Stimulated activated CD8-positive, alpha-beta memory T cell treated with anti-CD3 and anti-CD28 coated beads, Interleukin-4, amount 100 ng/mL, for 1 hour (primary cell): ENCODE measurements around the gene MRPL14.
"Not testable (repeated sequence)": the region's sequence is repeated elsewhere in the genome, so short reads cannot be mapped to it uniquely, and the experiment has no call there.

Experiments
- DNase-seq, 2 donors: peaks; one replicate each; pipeline ENCODE4 v3.0.0-alpha.2; 2020; ENCODE audit warnings: low read depth in 2 of 2, low spot score in 1 of 2

The MRPL14 gene

GRCh38 chr6:44150317-44150917 is 23.2 kb upstream of the MRPL14 start:
- DNase-seq, result no peak

DNA sequence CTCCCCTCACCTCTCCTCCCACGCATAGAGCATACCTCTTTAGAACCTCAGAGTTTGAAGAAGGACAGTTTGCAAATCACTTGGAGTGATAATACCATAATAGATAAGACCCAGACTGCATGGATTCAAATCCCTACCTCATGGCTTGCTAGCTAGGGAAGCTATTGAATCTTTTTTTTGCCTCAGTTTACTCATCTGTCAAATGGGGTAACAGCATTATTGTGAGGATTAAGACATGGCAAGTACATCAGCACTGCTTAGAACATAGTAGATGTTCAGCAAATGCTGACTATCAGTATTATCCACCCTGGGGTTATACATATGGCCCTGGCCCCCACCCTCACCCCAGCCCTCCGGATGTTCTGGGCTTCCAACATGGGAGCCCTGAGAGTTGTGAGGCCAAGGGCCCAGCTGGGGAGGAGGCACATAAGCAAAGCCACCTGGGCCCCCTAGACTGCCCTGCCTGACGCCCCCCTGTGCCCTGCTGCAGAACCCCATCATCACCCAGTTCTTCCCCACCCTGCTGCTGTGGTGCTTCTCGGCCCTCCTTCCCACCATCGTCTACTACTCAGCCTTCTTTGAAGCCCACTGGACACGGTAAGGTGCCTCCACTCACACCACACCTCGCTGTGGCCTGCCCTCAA is 22.2 kb upstream of the MRPL14 start:
- no peak for DNase-seq

DNA sequence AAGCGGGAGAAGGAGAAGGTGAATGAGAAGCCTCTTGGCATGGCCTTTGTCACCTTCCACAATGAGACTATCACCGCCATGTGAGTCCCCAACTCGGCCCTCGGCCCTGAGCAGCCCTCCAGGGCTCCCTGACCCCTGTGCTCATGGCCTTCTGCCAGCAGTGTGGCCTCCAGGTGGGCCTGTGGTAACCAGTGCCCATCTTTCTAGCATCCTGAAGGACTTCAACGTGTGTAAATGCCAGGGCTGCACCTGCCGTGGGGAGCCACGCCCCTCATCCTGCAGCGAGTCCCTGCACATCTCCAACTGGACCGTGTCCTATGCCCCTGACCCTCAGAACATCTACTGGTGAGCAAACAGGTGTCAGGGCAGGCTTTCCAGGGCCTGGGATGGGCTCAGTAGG is 21.1 kb upstream of the MRPL14 start:
- no peak for DNase-seq

GRCh38 chr6:44147256-44147655 is 20.0 kb upstream of the MRPL14 start:
- DNase-seq, result no peak

DNA sequence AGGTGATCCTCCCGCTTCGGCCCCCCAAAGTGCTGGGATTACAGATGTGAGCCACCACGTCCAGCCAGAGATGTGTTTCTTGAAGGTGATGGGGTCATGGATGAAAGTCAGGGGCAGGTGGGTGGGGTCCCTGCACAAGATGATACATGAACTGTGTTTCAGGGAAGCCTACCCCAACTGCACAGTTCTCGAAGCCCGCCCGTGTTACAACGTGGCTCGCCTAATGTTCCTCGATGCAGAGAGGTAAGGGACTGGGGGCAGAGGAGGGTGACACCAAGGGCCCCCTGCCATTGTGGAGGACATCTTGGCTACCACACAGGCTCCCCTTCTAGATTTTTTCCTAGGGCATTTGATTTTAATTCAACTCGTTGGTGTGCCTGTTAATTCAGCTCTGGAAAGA is 19.4 kb upstream of the MRPL14 start:
- no peak for DNase-seq

GRCh38 chr6:44145839-44146238 is 18.6 kb upstream of the MRPL14 start:
- no peak for DNase-seq

- not testable (repeated sequence) for DNase-seq
Measured at GRCh38 chr6:44144536-44144935, 17.3 kb upstream of the MRPL14 start.

DNA sequence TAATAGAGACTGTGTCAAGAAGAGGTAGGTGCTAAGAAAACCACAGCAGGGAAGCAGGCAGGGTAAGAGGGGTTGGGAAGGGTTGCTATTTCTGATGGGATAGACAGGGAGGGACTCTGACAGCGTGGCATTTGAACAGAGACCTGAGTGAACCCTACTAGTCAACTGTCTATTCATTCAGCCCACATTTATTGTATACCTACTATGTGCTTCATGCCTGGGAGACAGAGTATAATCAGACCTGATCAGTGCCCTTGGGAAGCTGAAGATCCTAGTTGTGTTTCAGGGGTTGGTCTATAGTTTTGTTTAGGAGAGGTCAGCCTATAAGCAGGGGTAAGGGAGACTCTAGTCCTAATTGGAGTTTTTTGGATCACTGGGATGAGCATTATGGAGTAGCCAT is 16.5 kb upstream of the MRPL14 start:
- DNase-seq, result no peak

DNA sequence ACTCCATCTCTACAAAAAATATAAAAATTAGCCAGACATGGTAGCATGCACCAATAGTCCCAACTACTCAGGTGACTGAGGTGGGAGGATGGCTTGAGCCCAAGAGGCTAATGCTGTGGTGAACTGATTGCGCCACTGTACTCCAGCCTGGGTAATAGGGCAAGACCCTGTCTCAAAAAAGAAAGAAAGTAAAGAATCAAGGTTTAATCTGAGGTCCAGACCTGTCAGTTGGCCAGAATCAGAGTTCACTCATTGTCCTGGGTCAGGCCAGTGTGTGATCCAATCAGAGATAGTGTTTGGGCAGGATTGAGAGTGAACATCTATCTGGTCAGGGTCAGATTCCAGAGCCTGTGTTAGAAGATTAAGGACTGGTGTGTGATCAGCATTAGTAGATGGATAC is 15.6 kb upstream of the MRPL14 start:
- DNase-seq, result no peak

DNA sequence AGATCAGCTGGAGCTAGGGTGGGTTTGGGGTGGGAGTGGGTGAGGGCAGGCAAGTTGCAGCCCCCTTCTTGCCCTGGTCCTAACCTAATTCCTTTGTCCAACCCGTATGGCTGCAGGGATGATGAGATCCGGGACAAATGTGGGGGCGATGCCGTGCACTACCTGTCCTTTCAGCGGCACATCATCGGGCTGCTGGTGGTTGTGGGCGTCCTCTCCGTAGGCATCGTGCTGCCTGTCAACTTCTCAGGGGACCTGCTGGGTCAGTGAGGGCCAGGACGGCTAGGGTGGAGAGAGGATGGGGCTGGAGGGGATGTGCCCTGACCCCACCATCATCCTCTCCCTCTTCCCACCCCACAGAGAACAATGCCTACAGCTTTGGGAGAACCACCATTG is 12.1 kb upstream of the MRPL14 start:
- DNase-seq, result no peak

DNA sequence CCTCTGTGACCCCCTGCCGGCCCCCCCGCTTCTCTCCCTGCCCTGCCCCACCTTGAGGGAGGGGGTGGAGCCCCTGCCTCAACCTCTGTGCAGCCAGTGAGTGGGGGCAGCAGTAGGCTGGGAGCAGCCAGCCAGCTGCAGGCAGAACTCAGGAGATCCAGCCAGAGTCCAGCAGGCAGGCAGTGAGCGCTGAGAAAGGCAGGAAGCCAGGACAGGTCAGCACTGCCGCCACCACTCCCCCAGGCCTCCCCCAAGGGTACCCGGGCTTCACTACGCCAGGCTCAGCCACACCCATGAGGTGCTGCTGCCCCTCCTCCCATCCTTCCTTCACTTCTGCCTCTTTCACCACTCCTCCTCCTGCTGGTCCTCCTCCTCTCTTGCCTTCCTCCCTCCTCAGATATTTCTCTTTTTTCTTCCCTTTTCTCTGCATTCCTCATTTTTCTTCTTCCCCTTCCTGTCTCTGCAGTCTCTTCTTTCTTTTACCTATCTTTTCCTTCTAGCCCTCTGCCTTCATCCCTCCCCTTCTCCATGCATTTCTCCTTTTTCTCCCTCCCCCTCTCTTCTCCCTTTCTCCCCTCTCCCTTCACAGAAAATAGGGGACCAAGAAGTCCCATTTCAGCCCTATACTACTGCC is 11.6 kb upstream of the MRPL14 start:
- DNase-seq, result no peak

DNA sequence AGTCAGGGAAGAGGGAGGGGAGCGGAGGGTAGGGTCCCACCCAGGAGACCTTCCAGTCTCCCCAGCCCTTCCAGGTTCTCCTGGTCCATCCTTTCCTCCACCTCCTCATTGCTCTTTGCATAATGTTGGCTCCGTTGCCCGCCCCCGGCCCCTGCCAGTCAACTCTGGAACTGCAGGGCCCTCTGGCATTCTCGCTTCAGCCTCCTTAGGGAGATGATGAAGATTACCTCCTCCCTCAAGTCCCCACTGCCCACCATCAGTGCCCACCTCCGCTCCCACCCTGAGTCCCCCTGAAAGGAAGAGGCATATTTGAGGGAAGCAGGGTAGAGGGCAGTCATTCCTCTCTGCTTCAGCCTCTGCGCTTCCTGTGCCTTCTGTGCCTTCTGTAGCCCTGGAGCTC is 8.6 kb upstream of the MRPL14 start:
- DNase-seq, result no peak

DNA sequence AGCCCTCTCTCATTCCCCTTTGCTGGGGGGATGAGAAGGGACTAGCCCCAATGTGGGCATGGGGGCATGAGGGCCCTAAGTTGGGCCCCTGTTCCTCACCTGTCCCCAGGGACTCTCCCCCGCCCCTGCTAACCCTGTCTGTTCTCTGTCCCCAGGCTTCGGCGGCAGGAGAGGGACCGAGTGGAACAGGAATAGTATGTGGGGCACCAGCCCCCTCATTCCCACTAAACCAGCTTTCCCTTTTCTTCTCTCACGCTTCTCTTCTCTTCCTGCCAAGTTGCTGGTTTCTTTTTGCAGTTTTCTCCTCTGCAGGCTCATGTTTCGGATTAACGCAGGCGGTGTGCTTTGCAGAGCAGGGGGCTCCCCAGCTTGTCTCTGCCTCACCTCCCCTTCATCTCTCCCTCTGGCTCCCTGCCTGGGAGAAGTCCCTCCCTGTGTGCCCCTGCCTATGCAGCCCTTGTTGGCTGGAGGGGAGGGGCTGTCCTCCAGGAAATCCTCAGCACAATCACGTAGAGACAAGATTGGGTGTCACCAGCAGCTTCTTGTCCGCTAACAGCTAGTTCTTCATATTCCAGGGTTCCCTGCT is 8.0 kb upstream of the MRPL14 start:
- no peak for DNase-seq

DNA sequence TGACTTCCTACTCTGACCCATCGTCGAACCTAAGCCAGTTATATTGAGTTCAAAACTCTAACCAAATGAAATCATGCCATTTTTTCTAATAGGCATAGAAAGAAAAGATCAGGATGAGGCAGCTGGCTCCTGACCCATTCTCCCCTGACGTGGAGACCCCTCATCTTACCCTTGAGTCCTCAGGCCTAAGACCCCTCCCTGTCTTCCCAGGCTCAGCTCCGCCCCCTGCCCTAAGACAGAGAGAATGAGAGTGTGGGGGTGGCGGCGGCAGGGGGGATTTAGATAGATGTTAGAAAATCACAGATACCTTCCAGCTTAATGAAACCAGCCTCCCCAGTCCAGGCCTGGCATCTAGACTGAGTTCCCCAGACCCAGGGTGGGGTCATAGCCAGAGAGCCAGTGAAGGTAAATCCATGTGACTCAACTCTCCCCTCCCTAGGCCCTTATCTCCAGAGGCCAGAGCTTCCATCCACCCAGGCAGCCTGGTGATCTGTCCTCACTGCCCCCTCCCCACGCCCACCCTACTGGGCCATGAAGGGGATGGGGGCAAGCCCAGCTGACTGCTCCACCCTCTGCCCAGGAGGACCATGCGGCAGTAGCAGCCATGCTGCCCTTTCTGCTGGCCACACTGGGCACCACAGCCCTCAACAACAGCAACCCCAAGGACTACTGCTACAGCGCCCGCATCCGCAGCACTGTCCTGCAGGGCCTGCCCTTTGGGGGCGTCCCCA is 6.9 kb upstream of the MRPL14 start:
- no peak for DNase-seq

DNA sequence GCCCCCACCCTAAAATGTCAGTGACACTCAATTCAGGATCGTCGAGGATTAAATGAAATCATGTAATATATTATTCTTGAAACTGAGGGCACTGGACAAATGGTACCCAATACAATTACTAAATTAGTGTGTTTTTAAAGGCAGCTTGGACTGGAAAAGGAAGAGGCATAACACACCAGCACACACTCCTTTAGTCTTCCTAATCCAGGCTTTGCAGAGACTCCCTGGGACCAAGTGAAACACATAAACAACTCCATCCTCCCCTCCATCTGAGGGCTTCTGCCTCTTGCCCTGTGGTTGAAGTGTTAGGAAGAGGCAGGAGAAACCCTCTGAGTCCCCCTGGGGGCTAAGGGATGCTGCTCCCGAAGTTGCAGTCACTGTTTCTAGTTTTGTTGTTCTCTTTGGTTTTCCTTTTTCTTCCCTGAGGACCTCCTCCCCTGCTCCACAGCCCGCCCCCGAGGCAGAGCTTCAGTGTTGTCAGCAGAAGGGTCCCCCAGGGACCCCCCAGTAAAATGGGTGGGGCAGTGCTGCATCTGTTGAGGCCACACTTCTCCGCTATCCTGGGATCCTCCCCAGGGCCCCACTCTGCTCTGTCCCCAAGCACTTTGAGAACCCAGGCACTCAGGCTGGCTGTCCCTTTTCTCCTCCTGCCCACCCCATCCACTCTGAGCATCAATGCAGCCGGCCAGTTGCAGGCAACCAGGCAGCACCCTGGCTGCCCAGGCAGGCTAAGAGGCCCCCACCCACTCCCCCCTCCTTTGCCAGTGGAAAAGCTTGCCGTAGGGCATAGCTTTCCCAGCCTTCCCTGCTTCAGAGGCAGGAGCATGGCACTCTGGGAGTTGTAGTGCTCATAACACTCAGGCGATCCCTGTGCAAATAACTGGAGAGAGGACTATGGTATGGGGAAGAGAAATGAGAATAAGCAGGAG is 6.0 kb upstream of the MRPL14 start:
- no peak for DNase-seq

GRCh38 chr6:44132476-44132875 is 5.2 kb upstream of the MRPL14 start:
- no peak for DNase-seq

DNA sequence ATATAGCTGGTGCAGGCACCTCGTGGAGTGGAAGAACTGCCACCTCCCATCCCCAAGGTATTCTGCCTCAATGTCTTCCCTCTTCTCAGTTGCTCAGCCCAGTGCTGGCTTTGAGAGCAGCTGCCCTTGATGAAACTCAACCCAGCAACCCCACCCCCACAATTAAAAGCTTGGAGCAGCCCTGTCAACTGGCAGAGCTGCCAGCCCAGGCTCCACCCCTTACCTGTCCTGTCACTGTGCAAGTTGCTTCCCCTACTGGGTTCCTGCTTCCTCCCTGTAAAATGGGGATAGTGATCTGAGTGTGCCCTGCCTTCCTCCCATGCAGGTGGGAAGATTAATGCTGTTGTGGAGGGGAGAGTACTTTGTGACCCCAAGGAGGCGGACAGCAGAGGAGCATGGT is 4.6 kb upstream of the MRPL14 start:
- no peak for DNase-seq

DNA sequence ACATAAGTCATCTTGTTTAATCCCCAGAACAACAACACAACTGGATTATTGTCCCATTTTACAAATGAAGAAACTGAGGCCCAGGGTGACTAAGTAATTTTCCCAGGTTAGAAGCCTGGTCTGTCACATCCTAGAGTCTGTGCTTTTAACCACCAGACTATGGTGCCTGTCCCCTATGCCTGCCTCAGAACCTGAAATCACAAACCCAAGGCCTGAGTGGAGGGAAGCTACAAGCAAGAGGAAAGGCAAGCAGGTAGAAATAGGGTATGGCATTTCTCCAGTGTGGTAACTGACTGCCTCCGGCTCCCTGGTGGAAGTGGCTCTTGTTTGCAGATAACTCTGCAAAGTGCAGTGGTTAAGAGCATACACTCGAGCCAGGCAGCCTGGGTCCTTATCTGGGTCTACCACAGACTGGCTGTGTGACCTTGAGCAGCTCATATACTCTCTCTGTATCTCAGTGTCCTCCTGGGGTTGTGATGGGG is 2.6 kb upstream of the MRPL14 start:
- no peak for DNase-seq

DNA sequence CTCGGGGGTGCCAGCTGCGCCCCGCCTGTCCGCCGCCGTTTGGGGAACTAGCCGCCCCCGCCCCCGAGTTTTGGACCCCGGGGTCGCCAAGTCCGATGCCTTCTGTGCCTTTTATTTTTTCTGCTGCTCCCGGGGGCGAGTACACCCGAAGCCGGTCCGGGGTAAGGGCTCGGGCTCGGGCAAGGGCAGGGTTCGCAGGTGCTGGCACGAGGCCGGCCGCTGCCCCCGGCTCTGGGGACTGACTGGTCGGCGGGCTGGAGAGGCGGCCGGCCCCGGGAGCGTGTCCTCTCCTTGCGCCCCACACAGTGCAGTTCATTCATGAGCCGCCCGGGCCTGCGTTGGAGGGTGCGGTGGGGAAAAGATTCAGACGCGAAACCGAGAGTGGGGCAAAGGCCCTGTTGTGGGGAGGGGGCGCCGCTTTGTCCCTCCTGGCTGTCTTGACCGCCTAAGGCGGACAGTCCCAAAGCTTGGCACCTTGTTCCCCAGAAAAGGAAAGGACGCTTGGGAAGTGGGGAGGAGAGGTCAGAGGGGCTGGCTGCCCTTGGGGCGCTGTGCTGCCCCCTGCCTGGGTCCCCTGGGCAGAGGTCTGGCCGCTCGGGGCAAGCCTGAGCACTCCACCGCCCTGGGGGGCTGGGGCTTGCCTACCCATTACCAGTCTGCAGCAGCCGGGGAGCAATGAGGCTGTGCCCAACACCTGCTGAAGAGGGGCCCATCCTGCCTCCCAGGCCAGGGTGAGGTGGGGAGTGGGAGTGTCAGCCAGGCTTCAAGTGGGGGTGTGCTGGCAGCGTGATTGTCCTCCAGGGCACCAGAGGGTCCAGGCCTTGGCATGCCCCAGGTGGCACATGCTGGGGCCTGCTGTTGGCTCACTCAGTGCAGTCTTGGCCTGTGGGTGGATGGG is 1.0 kb upstream of the MRPL14 start:
- DNase-seq, result no peak
